EL (cell line): ENCODE results near the gene FDX2.
"Not testable (repeated sequence)": the region's sequence is repeated elsewhere in the genome, so short reads cannot be mapped to it uniquely, and the experiment has no call there.

ENCODE experiments used
- DNase-seq: peaks from one replicate; pipeline ENCODE4 v3.0.0-alpha.2; 2016

The FDX2 gene

DNA sequence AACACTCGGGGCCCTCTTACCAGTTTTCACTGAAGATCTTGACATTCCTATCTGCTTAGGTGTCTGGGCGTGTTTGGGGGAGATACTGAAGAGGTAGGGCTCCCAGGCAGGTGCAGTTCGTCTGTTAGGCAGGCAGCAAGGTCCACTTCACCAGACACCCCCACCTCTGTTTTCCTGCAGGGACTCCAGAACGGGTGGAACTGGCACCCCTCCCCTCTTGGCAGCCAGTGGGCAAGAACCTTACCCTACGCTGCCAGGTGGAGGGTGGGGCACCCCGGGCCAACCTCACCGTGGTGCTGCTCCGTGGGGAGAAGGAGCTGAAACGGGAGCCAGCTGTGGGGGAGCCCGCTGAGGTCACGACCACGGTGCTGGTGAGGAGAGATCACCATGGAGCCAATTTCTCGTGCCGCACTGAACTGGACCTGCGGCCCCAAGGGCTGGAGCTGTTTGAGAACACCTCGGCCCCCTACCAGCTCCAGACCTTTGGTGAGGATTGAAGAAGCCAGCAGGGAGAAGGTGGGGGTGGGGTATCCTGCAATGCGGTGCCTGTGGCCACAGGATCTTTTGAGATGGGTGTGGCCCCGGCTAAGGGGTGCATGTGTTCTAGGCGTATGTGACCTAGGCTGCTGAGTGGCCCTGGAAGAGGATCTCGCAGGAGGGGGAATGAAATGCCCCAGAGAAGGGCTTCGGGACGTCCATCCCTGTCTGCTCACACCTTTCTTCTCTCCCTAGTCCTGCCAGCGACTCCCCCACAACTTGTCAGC lies 32.3 kb downstream of the FDX2 start:
- DNase-seq, result no peak

DNA sequence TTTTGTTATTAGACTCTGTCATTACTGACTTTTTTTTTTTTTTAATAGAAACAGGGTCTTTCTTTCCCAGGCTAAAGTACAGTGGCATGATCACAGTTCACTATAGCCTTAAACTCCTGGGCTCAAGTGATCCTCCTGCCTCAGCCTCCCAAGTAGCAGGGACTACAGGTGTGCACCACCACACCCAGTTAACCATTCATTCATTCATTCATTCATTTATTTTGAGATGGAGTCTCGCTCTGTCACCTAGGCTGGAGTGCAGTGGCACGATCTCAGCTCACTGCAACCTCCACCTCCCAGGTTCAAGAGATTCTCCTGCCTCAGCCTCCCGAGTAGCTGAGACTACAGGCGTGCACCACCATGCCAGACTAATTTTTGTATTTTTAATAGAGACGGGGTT lies 33.8 kb downstream of the FDX2 start:
- DNase-seq, result not testable (repeated sequence)

- no peak for DNase-seq
Observed at GRCh38 chr19:10279737-10280442, 35.9 kb downstream of the FDX2 start.

GRCh38 chr19:10278935-10279334 lies 36.9 kb downstream of the FDX2 start:
- DNase-seq, result no peak

- DNase-seq, result no peak
Observed at GRCh38 chr19:10277795-10278589, 37.8 kb downstream of the FDX2 start.

- DNase-seq, result no peak
Observed at GRCh38 chr19:10274589-10274988, 41.2 kb downstream of the FDX2 start.

GRCh38 chr19:10271543-10272086 lies 44.2 kb downstream of the FDX2 start:
- peak; percentile 54 for DNase-seq

GRCh38 chr19:10270616-10271394 lies 45.0 kb downstream of the FDX2 start, which contains the start of gene ICAM1:
TSS of gene ICAM1 (plus strand) at chr19:10271120. CDS start at chr19:10271160, 40 bp downstream.
- DNase-seq, result peak; percentile 87

- DNase-seq, result peak; percentile 62
Observed at GRCh38 chr19:10270180-10270615, 45.6 kb downstream of the FDX2 start.

DNA sequence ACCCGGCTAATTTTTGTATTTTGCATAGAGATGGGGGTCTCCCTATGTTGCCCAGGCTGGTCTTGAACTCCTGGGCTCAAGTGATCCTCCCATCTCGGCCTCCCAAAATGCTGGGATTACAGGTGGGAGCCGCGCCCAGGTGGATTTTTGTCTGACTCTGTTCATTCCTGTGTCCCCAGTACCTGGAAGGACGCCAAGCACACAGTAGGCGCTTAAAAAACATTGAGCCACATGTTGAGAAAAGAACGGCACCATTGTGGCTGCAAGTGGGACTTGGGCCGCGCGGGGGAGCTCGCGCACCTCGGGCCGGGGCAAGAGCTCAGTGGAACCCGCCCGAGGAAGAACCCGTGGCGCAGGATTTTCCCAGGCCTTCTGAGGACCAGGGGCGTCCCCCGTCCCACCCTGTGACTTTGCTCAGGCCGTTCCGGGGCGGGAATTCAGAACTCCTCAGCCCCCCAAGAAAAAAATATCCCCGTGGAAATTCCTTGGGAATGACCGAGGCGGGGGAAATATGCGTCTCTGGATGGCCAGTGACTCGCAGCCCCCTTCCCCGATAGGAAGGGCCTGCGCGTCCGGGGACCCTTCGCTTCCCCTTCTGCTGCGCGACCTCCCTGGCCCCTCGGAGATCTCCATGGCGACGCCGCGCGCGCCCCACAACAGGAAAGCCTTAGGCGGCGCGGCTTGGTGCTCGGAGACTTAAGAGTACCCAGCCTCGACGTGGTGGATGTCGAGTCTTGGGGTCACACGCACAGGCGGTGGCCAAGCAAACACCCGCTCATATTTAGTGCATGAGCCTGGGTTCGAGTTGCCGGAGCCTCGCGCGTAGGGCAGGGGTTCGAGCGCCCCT lies 46.3 kb downstream of the FDX2 start:
- peak; percentile 78 for DNase-seq

DNA sequence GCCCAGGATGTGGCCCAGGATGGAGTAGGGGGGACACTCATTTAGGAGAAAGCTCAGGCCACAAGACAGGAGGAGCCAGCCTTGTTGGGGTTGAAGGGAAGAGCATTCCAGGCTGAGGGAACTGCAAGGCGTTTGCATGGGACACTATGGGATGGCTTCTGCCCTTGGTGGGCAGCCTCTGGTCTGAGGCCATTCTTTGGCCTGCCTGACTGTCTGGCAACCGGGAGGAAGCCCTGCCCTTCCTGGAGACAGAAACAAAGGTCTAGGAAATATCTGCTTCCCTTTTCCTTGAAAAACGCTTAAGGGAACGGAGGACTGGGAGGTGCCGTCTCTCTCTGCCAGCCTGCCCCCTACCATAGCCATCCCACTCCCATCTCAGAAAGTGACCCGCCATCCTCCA lies 47.7 kb downstream of the FDX2 start:
- no peak for DNase-seq

GRCh38 chr19:10266706-10267105 lies 49.1 kb downstream of the FDX2 start:
- DNase-seq, result no peak

GRCh38 chr19:10262771-10263170 lies 53.0 kb downstream of the FDX2 start:
- peak; percentile 42 for DNase-seq

DNA sequence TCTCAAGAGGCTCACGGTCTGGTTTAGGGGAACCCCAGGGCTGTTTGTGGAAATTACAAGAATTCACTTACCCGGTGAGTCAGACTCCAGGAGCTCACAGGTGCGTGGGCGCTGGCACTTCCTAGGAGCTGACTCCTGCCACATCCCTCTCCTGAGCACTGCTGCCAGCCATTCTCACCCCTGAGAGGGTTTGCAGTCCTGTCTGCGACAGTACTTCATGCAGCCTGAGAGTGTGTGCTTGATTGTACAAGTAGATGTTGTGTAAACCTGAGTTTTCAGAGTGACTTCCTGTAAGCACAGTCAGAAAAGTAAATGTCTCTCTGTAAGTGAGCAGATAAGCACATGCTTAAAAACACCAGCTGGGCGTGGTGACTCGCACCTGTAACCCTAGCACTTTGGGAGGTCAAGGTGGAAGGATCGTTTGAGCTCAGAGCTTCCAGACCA lies 55.7 kb downstream of the FDX2 start:
- no peak for DNase-seq
